GM19193 (cell line): Measurements from ENCODE around the gene ZNF462.

Experiments used
- POLR2A ChIP-seq: IDR thresholded peaks from 4 replicates; pipeline ENCODE4 v1.6.1; 2011; ENCODE audit not compliant: insufficient read depth, insufficient read length; ENCODE audit errors: extremely low read depth

The ZNF462 gene, protein sequence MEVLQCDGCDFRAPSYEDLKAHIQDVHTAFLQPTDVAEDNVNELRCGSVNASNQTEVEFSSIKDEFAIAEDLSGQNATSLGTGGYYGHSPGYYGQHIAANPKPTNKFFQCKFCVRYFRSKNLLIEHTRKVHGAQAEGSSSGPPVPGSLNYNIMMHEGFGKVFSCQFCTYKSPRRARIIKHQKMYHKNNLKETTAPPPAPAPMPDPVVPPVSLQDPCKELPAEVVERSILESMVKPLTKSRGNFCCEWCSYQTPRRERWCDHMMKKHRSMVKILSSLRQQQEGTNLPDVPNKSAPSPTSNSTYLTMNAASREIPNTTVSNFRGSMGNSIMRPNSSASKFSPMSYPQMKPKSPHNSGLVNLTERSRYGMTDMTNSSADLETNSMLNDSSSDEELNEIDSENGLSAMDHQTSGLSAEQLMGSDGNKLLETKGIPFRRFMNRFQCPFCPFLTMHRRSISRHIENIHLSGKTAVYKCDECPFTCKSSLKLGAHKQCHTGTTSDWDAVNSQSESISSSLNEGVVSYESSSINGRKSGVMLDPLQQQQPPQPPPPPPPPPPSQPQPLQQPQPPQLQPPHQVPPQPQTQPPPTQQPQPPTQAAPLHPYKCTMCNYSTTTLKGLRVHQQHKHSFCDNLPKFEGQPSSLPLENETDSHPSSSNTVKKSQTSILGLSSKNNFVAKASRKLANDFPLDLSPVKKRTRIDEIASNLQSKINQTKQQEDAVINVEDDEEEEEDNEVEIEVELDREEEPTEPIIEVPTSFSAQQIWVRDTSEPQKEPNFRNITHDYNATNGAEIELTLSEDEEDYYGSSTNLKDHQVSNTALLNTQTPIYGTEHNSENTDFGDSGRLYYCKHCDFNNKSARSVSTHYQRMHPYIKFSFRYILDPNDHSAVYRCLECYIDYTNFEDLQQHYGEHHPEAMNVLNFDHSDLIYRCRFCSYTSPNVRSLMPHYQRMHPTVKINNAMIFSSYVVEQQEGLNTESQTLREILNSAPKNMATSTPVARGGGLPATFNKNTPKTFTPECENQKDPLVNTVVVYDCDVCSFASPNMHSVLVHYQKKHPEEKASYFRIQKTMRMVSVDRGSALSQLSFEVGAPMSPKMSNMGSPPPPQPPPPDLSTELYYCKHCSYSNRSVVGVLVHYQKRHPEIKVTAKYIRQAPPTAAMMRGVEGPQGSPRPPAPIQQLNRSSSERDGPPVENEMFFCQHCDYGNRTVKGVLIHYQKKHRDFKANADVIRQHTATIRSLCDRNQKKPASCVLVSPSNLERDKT (N-terminal part only)

DNA sequence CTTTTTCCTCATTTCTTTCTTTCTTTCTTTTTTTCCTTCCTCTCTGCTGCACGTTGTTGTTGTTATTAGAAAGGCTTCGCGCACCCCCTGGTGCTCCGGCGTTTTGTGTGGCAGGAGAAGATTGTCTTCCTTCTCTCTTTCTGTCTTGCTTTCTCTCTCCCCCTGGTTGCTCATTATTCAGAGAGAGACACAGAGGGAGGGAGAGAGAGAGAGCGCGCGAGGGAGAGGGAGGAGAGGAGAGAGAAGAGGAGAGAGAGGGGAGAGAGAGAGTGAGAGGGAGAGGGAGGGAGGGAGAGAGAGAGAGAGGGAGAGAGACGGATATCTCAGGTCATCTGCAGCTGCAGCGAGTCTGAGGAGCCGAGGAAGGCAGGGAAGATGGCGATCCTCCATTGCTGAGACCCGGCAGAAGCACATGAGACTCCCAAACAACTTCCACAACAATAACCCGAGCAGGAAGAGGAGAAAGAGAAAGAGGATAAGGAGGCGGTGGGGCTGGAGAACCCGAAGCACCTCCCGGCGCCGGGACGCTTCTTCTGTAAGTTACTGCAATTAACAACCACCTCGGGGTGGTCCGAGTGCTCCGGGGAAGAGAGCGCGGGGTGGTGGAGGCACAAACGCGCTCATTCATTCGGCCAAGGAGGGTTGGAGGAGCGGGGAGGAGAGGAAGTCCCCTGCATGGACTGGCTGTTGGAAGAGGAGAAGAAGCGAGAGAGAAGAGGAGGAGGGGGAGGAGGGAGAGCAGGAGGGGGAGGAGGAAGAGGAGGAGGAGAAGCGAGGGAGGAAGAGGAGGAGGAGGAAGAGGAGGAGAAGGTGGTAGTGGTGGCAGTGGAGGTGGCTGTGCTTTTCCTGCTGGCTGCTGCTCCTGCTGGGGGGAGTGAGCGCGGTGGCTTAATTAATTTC lies at the start of gene ZNF462:
ZNF462 (plus strand) TSS at position 346 of the 900 bp plus-strand sequence. CDS start 60,218 bp downstream, outside the sequence.
- TF ChIP-seq POLR2A: no peak

DNA sequence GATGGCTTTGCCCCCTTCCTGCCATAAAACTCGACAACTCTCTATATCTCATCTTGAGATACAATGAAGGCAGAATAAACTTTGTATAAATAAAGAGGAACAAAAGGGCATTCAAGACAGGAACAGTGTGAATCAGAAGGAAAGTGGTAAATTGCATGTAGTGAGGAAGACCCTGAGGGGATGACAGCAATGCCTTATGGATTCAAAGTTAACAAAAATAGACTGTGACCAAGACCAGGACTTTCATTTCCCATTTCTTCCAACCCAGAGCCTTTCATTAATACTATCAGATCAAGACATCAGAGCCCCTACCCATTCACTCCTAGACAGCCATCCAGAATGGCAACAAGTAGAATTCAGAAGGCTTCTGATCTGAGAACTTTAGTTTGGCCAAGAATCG lies 46.4 kb upstream of the ZNF462 start:
- TF ChIP-seq POLR2A: no peak

DNA sequence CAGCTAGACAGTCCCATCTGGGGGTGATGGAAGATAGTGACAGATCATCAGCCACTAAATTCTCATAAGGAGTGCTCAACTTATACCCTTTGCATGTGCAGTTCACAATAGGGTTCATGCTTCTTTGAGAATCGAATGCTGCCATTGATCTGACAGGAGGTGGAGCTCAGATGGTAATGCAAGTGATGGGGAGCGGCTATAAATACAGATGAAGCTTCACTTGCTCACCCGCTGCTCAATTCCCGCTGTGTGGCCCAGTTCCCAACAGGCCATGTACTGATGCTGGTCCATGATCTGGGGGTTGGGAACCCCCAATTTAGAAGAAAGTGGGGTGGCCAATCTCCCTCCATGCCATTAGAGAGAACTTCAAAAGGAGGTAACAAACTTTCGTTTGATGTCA lies 44.9 kb upstream of the ZNF462 start:
- TF ChIP-seq POLR2A: no peak

DNA sequence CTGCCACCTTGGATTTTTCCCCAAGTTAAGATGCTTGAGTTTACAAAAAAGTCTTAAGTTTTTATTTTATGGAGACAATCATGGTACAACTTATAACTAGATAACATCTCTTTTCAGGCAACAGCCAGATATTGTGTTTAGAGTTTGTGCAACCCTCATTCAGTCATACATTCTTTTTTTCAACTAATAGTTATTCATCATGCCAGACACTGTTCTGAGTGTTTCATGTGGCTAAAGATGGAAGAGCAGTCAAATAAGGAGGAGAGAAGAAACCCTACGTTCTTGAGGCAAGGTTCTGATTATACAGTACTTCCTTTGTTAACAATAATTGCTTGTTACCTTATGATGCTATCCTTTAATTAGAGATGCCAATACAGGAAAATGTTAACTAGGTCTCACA lies 42.1 kb upstream of the ZNF462 start:
- TF ChIP-seq POLR2A: no peak

DNA sequence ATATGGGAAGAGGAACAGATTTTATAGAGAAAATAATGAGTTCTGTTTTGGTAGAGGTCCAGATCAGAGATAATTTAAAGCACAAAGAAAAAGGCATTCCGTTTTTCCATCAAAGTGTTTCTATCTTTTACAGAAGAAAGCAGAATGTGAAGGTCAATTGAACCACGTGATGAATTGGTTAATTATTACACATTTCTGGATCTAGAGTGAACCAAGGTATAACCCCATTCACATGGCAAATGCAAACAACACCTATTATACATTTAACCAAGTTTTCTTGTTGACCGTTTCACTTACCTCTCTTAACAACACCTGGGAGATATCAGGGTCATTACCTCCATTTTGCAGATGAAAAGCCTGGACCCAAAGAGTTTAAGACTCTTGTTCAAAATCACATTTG lies 34.9 kb upstream of the ZNF462 start:
- no peak for TF ChIP-seq POLR2A

DNA sequence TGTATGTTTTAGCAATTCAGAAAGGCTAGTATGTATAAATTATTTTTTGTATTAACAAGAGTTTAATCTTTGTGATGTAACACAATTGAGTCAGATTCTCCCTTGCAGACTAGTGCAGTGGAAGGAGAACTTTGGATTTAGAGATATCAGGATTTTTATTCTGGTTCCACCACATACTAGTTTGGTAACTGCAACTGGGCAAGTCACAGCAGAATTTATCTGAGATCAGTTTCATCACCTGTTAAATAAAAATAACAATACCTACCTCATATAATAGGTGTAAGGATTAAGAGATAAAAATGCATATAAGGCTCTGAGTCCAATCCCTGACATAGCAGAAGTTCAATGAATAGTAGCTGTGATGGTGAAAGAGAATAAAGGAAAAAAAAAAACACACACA lies 34.0 kb upstream of the ZNF462 start:
- TF ChIP-seq POLR2A: no peak

DNA sequence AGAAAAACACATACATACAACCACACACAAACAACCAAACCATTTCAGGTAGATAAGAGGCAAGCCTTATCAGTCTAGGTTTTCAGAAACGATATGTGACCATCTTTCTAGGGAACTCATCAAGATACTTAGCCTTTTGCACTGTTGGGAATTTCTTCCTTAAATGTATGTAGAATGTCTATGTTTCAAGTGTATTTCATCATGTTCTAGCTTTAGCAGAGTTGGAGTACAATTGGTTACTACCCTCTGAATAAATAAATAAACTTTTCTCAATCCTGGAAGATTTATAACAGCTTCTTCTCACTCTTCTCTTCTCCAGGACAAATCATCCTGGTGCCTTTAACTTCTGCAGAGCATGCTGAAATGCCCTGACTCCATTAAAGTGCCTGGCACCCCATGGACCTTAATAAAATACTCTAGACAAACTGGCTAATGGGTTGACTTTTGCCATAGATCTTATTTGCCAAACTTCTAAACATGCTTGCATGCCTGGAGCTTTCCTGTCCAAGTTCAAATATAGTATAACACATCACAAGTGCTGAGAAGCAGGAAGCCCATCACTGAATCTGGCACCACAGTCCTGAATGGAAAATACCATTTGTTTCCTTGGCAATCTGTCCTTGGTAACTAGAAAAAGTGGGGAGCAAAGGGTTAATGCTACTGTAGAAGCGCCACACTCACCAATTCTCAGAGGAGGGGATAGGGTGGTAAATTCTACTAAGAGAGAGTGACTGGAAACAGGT lies 33.1 kb upstream of the ZNF462 start:
- no peak for TF ChIP-seq POLR2A

DNA sequence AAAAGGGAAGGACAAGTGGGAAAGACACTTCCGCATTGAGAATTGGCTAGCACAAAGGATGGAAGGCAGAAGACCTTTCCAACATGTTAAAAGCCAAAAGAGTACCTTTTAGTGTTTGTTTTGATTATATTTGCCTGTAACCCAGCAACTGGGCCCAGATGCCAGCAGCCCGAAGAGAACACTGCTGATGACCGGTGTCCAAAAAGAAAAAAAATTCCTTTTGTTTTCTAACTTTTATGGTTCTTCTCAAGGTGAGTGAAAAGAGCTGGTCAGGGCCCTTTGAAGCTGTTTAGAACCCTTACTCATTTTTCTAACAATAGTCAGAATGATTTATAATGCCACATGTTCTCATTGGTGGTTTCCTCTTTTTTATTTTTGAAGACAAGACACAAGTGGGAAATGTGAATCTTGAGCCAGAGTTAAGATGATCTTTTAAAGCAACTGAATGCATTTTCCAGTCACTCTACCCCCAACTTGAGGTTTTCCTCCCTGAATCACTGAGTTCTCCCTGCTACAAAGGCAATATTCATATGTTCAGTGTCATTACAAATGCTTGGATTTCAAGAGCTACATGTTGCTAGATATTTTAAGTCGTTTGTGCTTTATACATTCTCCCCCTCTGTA lies 32.3 kb upstream of the ZNF462 start:
- TF ChIP-seq POLR2A: no peak

DNA sequence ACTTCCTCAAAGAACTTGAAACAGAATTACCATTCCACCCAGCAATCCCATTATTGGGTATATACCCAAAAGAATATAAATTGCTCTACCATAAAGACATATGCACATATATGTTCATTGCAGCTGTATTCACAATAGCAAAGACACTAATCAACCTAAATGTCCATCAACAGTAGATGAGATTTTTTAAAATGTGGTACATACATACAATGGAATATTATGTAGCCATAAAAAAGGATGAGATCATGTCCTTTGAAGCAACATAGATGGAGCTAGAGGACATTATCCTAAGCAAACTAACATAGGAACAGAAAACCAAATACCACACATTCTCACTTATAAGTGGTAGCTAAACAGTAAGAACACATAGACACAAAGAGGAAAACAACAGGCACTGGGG lies 28.1 kb upstream of the ZNF462 start:
- no peak for TF ChIP-seq POLR2A

DNA sequence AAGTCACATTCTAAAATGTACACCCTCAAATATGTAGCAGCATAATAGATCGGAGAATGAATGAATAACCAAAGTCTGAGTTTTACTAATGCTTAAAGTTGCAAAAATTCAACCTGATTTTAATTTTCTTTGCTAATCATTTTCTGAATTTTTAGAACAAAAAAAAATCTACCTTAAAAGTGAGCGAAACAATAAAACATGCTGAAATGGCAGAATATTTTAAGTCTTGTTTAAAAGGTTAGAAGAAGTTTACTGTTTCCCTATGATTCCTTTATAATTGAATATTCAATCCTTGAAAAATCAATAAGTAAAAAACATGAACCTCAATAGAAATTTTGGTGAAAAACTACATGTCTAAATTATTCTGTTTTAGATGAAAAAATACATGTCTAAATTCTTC lies 27.1 kb upstream of the ZNF462 start:
- no peak for TF ChIP-seq POLR2A

DNA sequence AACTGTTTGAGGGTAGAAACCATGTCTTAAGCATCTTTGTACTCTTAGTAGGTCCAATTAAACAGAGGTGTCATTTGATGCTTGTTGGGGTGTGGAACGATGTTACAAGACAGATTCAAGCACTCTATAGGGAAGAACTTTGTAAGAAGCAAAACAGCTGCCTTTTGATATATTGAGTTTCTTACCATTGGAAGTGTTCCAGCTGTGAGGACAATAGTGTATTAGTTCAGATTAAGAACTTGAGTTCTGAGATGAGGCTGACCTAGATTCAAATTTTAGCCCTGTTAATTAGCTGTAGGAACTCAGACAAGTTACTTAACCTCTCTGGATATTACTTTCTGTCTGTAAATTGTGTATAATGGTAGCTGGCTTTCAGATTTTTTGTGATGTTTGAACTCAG lies 19.6 kb upstream of the ZNF462 start:
- no peak for TF ChIP-seq POLR2A

DNA sequence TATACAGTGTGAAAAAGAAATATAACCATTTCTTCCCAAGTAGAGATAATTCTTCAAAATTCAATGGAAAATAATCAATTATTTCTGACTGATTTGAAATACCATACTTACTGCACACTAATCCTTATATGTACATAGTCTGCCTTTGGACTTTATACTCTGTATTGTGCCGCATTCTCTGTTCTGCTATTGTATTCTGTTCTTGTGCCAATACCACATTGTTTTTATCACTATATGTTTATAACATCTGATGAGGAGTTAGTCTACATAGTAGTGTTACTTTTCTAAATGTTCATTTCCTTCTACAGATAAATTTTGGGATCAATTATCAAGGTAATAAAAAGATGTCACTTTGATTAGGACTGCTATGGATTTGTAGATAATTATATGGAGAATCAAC lies 16.7 kb upstream of the ZNF462 start:
- TF ChIP-seq POLR2A: no peak

DNA sequence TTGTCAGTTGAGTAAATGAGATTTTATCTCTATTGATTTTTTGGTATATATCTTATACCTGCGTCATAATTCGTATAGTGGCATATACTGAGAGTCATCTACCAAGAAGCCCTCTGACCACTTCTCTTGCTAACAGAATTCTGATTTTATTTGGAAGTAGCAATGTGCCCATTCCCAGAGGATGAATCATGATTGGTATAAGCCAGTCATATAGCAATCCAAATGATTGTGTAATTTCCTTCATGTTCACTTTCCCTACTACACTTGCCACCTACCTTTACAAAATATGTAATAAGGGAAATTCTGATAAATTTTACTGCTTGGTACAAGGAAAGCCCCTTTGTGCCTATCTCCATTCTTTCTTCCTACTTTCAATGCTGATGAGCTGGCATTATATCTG lies 16.1 kb upstream of the ZNF462 start:
- no peak for TF ChIP-seq POLR2A
